NCI-H2196 (cell line): Measurements from ENCODE around the gene KCNMB2.

Experiments
- DNase-seq: peaks from one replicate; lab custom pipeline; 2025; ENCODE audit not compliant: unreplicated experiment; lab: John Stamatoyannopoulos, UW

Gene KCNMB2

DNA sequence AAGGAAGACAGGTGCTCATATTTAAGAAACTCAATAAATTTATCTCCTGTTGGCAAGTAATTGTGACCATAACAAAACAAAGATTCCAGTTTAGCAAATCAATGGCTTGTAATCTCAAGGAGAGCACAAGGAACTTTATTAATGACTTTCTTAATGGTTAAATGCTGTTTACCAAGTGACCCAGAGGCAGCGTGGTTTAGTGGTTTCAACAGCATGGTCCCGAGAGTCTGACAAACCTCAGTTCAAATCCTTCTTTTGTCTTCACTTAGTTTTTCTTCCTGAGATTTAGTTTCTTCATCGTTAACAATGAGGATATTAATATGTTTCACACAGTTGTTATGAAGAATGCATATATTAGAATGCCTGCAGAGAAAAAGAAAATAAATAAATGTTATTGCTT is 212.6 kb downstream of the KCNMB2 start:
- DNase-seq, result no peak

DNA sequence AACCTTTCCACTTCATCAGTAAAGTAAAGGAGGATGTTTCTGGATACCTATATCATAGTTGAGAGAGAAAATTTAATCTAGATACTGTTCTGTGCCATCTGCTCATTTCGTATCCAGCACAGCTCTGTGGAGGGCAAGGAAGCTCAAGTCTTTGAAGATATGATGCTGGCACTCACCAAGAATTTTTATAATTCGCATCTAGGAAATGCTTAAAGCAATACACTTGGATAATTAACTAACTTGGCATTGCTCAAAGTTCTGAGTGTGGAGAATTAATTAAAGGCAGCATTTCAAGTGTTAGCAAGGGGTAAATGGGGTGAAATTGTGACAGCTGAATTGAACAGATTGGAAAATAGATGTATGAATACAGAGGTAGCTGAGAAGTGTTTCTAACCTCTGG is 213.2 kb downstream of the KCNMB2 start:
- DNase-seq, result no peak

DNA sequence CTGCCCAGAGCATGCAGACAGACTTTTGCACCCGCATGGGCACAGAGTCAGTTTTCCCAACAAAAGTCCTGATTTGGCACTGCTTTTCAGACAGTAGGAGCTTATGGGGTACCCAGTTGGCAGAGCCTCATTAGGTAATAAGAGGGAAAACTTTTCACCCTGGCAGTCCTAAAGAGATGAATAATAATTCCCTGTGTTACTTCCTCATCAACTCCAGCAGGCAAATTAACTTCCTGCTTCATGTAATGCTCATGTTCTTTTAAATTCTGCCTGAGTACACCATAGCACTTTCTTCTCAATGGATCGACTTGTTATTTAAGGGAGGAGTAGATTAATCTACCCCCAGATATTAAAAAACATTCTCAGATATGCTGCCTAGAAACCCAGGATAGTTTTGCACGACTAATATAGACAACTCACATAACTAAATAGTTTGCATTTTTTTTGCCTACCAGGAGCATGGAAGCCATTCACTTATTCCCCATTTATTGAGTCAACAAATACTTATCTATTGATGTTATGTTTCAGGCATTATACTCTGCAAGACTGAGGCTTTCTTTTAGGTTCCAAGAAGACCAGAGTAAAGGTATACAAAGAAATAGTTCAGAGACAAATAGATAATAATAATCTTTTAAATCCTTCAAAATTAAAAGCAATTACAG is 214.5 kb downstream of the KCNMB2 start:
- DNase-seq, result no peak

DNA sequence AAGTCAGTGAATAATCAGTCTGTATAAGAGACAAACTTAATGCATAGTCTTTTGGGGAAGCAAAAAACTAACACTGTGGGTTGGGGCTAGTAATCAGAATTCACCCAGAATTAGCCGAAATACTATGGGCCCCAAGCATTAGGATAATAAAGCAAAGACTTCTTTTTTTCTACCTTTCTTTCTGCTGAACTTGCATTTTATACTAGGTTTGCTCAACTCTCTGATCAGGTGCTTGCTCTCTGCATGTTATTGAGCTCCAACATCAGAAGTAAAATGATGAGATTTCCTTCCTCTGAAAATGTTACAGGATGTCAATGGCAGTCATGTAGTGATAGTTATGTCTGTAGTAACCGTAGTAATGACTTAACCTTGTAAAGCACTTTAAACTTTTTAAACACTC is 216.6 kb downstream of the KCNMB2 start:
- DNase-seq, result no peak

DNA sequence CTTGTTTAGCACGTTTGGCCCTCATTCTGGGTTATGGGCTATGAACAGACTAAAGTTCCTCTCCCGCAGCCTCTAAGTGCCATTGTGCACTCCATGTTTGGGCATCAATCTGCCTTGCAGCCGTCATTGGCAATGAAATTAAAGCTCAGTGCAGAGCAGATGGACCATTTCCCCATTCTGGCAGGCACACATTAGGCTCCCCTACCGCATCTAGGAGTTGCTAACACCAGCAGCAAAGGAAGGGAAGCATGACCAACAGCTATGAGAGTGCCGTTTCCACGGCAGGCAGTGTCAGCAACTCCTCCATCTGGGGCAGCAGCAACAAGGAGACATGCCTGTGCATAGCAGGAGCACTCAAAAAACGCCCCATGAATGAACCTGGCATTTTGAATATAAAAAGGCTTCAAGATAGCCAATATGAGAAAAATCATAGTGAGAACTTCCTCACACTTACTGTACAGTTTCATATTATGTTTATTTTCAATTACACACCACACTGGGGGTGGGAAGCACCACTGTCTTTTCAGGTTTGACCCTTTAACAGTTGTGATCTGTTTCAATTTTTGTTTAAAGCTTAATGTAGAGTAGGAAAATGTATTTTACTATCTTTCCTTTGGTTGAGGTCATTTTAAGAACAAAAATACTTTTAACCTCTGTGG is 218.7 kb downstream of the KCNMB2 start:
- no peak for DNase-seq

DNA sequence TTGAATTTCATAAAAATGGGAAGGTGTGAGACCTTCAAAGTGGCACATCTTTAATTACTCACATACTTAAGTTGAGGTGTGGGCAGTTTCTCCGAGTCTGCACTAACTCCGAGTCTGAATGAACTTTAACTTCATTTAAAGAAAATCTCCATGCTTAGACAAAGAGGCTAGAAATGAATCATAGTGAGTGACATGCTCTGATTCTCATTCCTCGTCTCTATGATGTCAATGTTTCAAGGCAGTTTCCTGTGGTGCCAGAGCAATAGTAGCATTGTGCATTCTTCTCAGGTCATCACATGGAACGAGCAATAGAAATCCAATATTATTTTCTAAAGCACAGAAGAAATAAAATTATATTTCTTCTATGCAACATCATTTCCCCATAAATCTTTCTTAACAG is 224.8 kb downstream of the KCNMB2 start:
- DNase-seq, result no peak

DNA sequence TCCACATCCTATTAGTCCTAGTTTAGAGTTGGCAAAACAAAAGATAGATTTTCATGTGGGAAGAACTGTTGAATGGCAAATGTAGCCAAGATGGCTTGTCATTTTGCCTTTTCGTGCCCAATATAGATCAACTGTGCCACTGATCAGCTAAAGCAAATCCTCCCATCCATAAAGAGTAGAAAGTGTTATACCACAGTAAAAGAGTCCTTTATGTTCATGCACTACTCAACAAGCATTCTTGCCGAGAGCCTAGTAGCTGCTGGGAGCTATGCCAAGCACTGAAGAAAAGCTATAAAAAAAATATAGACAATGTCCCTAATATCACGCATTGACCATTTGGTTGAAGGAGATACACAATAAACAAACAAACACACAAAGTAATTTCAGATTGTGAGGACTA is 225.2 kb downstream of the KCNMB2 start:
- no peak for DNase-seq

DNA sequence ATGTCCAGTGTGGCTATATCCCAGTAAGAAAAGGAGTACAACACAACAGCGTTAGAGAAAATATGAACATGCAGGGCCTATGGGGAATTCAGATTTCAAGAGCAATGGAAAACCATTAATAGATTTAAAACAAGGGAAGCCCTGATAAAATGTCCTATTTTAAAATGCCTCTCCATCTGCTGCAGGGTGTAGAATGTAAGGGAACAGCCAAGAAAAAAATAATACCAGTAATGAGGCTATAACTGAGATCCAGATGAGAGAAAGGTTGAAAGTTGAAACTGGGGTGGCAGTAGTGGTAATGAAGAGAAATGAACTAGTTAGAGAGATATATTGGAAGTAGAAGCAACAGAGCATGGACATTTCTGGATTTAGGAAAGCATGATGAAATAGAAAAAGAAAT is 226.1 kb downstream of the KCNMB2 start:
- DNase-seq, result no peak

DNA sequence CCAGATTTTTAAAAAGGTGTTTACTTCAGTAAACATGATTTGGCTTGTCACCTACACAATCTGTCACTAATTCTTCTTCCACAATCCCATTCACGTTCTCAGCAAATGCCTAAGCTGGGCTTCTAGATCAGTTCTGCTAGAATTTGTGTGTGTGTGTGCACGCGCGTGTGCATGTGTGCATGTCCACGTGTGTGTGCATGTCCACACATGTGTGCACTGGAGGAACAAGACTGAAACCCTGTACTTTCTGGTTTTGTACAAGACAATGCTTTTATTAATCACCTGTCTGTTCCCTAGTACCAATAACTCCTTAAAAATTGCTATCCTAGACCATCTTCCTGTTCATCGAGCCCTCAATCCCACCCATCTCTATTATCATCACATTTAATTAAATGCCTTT is 229.2 kb downstream of the KCNMB2 start:
- no peak for DNase-seq

DNA sequence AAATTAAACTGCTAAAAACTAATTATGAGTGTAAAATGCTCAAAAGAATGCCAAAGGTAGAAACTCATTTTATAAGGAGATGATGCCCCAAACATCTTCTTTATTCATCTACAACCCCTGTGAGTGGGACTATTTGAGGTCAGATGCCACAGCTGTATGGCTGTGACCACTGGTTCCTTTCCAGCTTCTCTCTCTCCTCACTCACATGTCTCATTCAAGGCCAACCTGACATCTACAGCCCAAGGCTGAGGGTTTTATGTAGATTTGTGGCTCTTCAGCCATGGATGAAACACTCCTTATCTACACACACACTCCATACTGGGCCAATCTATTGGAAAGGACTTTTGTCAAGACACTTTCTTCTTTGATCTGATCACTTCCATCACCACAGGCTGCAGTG is 231.3 kb downstream of the KCNMB2 start:
- DNase-seq, result no peak

DNA sequence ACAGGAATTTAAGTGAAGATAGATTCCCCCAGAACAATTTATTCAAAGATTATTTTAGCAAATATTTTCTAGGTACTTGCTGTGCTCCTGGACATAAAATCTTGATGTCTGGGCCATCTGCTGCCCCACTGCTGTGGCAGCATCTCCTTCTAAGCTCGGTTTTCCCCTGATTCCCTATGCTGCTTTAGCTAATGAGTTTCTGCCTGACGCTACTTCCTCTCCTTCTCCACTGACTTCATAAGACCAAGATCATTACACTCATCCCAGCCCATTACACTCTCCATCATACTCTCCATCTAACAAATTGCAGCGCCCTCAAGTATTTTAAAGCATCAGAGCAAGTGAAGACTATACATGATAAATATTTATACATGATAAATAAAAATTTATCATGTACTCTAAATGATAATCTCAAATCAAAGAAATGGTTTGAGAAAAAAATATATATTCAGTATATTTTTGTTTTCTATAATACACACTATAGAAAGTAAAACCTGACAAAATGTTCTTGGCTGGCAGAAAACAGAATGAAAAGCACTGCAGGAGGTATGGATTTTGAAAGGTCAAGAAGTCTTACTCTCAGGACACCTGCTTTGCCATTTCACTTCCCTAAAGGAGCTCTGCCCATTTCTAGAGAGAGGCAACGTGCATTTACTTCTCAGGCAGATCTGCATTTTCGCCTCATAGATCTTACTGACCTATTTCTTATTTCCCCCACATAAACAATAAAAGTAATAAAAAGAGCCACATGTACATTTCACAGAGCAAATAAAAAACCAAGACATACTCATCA is 232.0 kb downstream of the KCNMB2 start:
- no peak for DNase-seq

DNA sequence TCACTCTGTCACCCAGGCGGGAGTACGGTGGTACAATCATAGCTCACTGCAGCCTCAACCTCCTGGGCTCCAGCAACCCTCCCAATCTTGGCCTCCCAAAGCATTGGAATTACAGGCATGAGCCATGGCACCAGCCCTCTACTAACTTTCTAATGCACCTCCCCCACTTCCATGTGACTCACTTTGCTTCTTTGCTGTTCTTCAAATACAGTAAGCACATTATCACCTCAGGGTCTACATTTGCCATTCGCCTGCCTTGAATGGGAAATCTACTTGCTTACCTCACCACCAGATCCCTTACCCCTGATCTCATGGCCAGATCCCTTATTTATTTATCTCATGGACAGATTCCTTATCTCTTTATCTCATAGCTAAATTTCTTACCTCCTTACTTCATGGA is 235.3 kb downstream of the KCNMB2 start:
- DNase-seq, result no peak

DNA sequence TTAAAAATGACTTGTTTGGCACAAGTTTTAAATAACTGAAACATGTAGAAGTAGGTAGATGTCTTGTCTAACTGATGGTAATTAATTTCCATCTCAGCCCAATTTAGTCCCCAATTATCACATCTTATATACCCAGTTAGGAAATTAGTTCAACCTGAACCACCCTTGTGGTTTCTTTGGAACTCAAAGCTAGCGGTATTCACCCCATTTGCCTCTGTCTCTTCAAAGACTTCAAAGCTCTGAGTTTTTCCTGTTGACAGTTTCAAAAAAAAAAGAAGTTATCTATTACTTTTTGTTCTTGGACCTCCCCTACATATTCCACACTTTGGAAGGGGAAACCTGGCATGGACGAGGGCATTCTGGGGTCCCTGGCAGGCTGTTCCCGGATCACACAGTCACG is 236.5 kb downstream of the KCNMB2 start:
- no peak for DNase-seq

DNA sequence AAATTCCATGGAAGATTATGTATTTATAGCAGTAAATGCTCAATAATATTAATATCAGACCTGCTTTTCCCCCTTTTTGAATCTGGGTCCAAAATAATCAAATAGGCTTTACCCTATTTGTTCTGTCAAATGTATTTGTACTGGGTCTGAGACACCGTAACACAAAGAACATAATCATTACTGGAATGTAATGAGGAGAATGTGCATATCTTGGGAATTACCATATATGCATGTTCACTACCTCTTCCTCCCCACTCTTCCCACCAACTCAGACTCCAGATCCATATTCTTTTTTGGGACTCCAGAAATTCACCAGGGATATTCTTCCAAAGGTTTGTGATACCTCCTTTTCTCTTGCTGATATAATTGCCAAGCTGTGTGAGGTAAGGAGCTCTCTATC is 237.1 kb downstream of the KCNMB2 start:
- DNase-seq, result no peak

DNA sequence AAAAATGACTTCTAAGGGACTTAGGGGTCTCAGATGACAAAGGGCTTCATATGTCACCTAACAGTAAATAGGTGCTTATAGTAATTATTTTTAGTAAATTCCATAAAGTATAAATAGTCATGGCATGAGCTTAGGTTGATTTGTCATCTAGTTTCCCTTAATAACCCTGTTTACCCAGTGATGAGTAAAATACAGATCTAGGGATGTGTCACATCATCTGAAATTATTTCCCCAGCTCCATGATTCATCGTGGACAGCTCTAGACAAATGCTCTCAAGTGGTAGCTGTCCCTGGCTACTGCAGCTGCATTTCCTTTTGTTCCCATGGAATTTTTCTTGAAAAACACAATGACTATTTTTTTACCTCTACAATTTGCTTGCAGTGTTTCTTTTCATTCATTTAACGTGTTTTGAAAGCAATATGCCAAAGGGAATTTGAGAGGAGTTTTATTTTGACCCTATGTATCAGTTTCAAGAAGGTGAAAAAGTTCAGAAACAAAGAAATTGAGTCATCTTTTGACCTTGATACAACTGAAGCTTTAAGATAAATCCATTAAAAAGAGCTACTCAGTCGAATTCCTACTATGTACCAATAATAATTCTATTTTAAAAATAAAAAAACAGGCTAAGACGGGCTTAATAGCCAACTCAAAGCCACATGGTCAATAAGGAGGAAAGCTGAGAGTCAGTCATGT is 241.6 kb downstream of the KCNMB2 start:
- DNase-seq, result no peak

DNA sequence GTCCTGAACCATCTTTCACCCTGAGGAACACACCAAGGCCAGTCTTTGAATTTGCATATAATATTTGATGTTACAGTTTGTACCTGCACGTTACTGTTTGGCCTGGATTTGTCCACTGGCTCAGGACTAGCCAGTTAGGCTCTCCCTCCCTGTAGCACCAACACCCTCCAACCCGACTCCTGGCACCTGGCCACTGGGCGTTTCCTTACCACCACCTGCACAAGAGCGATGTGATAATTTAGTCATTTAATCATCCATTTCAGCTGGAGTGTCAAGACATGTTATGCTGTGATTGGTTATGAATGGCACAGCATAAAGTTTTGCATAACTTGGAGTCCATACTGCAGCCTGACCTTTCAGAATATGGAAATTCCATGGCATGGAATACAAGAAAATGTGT is 242.4 kb downstream of the KCNMB2 start:
- DNase-seq, result no peak

DNA sequence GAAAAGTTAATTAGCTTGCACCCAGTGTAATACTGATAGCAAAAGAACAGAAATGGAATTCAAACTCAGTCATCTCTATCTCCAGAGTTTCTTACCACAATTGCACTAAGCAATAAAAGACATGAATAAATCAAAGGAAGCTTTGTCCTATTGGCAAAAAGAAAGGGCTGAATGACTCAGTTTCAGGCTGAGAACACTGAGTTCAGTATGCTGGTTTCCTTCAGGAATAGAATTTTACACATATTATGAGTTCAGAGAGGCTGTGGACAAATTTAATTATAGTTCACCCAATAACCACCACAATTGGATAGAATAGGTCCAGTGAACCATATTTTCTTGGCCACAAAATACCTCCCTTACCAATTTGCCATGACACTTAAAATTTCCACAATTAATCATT is 249.7 kb downstream of the KCNMB2 start:
- no peak for DNase-seq

DNA sequence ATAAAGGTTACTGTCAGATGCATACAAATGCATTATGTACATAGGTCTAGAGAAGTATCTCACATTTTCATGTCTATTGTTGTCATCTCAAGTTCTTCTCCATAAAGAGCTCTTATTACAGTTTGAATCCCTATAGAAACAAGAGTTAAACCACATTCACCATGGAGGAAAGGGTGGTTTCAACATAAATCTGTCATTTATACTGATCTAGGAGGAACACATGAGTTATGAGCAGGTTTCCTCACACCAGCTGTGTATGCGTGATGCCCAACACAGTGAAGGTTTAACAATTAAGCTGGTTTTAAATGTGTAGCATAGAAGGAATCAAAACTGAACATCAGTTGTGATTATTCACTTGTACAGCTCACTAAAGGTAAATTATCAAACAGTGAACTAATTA is 251.7 kb downstream of the KCNMB2 start:
- no peak for DNase-seq

DNA sequence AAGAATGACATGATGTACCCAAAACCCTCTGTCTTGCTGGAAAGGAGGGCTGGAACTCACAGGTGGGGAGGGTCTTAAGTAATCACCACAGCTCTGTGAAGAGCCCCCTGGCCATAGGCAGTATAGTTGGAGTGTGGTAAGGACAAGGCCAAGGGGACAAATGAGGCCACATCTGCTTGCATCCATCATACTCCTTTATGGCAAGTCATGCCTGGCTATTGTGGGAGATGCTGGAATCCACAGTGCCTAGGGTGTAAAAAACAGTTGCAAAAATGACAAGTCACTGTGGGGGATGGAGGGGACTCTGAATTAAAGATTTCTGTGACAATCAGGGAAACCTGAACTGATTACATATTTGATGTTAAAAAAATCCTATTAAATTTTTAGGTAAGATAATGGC is 258.5 kb downstream of the KCNMB2 start:
- DNase-seq, result no peak

DNA sequence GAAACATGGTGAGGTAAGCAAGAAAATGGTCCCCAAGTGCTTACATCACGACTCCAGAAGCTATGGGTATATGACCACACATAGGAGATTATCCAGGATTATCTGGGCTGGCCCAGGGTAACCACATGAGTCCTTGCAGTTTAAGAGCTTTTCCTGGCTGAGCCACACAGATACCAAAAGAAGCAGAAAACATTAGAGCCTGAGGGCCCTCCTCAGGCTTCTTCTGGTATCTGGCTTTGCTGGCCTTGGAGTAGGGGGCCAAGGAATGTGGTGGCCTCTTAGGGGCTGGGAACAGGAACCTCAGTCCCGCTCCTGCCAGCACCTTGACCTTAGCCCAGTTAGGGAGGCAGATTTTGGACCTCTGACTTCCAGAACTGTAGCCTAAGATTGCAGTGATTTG is 259.1 kb downstream of the KCNMB2 start:
- DNase-seq, result no peak

DNA sequence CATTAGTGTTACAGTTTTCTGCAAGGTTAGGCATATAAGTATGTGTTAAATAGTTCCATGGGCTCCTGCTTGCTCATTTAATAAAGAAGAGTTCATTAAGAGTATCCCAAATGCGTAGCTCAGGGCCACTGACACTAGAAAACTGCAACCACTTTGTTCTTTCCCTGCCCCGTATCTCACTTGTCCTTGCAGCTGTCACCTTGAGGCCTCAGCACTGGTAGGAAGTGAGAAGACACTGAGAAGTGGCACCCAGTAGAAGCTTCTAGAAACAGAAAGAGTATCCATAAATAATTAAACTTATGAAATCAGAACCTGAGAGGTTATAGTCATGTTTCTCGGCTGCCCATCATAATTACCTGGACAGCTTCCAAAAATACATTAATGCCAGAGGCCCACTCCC is 266.0 kb downstream of the KCNMB2 start:
- DNase-seq, result peak; percentile 39
